Measurements from ENCODE around the gene MED1. TPM values are rescaled to one million over a fixed set of nuclear protein-coding genes. Genes with fewer than 3 reads are reported as not detected.

Gene MED1
- total and polyA plus RNA-seq, 9 of the 15 experiments (the other 6 are each of a cell fraction or from before 2014, with no cell fraction given): 14.0 to 59.8 (median 46.7) TPM

DNA sequence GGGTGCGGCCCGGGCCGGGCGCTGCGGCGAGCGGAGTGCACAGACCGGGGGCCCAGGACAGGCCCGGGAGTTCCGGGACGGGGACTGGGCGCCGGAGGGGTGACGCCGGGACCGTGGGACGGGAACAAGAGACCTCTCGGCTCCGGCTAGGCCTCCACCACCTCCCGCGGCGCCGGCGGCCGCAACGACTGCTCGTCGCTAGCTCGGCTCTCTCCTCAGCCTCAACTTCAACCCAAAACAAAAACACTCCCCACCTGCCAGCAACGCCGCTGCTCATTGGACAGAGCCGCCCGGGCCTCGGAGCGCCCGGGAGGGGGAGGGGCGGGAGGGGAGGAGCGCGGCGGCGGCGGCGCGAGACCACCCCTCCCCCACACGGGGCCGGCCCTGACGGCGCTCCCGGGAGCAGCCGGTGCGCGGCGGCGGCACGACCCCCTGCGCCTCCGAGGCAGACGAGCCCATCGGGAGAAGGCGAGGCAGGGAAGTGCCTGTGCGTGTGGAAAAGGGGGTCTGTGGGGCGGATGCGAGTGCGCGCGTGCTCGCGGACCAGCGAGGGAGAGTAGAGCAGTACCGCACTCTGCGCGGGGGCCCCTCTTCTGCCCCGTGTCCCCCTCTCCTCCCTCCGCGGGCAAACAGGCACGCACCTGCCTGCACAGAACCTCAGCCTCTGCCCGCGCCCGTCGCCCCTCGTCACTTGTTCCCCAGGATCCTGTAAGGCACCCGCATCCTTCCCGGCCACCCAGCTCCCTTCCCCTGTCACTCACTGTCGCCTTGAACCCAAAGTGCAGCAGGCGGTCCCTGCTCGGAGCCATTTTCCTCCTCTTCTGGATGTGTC is 49.4 kb downstream of the MED1 start, which contains the start of gene FBXL20 (continued):
- TF ChIP-seq, protein P1, sequence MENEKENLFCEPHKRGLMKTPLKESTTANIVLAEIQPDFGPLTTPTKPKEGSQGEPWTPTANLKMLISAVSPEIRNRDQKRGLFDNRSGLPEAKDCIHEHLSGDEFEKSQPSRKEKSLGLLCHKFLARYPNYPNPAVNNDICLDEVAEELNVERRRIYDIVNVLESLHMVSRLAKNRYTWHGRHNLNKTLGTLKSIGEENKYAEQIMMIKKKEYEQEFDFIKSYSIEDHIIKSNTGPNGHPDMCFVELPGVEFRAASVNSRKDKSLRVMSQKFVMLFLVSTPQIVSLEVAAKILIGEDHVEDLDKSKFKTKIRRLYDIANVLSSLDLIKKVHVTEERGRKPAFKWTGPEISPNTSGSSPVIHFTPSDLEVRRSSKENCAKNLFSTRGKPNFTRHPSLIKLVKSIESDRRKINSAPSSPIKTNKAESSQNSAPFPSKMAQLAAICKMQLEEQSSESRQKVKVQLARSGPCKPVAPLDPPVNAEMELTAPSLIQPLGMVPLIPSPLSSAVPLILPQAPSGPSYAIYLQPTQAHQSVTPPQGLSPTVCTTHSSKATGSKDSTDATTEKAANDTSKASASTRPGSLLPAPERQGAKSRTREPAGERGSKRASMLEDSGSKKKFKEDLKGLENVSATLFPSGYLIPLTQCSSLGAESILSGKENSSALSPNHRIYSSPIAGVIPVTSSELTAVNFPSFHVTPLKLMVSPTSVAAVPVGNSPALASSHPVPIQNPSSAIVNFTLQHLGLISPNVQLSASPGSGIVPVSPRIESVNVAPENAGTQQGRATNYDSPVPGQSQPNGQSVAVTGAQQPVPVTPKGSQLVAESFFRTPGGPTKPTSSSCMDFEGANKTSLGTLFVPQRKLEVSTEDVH (IDR thresholded peaks at IDR 0.05; ENCODE audit: low read depth, partially characterized antibody): peak; percentile 55
- TF ChIP-seq TAF1 (IDR thresholded peaks at IDR 0.05; ENCODE audit: control insufficient read depth, extremely low read depth, insufficient read depth, low read length, severe bottlenecking) (peak; percentile 80), GATAD2B (IDR thresholded peaks at IDR 0.05; ENCODE audit: borderline replicate concordance) (peak; percentile 78; the same call in 1 of the 2 replicates), HMG20A (CRISPR knock-in tag; conservative IDR thresholded peaks at IDR 0.05) (no peak), MEIS2 (IDR thresholded peaks at IDR 0.05; ENCODE audit: partially characterized antibody) (peak; percentile 17), NR2C2 (CRISPR knock-in tag; IDR thresholded peaks at IDR 0.05) (no peak), NR2C2 (tag; IDR thresholded peaks at IDR 0.05) (peak; percentile 94), KLF10 (CRISPR knock-in tag; IDR thresholded peaks at IDR 0.05) (no peak), POLR2AphosphoS5 (IDR thresholded peaks at IDR 0.05; ENCODE audit: control insufficient read depth, insufficient read depth, low read depth, low read length) (peak; percentile 70), ZNF277 (CRISPR knock-in tag; IDR thresholded peaks at IDR 0.05; ENCODE audit: borderline replicate concordance) (no peak), PHTF2 (CRISPR knock-in tag; IDR thresholded peaks at IDR 0.05) (no peak), NCOA2 (IDR thresholded peaks at IDR 0.05; ENCODE audit: partially characterized antibody in 2 of 2) (no peak), TARDBP (IDR thresholded peaks at IDR 0.05) (no peak), ZBTB17 (CRISPR knock-in tag; IDR thresholded peaks at IDR 0.05) (0 out of 2 replicates have a peak, but pooled peaks have one; percentile 51), CCNT2 (IDR thresholded peaks at IDR 0.05; ENCODE audit: borderline replicate concordance, extremely low read depth, insufficient read length, low read depth, low read length) (peak; percentile 73), BMI1 (IDR thresholded peaks at IDR 0.05; ENCODE audit: low read length) (no peak), PCBP1 (IDR thresholded peaks at IDR 0.05; ENCODE audit: low read depth, low read length, poor library complexity, severe bottlenecking) (peak; percentile 76), ZBTB43 (CRISPR knock-in tag; IDR thresholded peaks at IDR 0.05) (no peak), FOXJ2 (tag; IDR thresholded peaks at IDR 0.05) (no peak), ATF7 (IDR thresholded peaks at IDR 0.05) (peak; percentile 26; the same call in 1 of the 2 replicates), PHF21A (IDR thresholded peaks at IDR 0.05; ENCODE audit: borderline replicate concordance, low read depth) (0 out of 2 replicates have a peak, but pooled peaks have one; percentile 28)

Data from K562 (cell line).